ENCODE measurements around the gene RNF138. TPM values are rescaled to one million over a fixed set of nuclear protein-coding genes. Genes with fewer than 3 reads are reported as not detected.

The RNF138 gene
- total and polyA plus RNA-seq, 2 experiments from 2014 or later: 58.0 to 89.6 TPM

GRCh38 chr18:32114293-32114942, 22.7 kb downstream of the RNF138 start:
- H3K79me2 ChIP-seq (replicated peaks; ENCODE audit: insufficient read depth): peaks cover 88% of the 10 kb centered on the region
- H3K27me3 Mint-ChIP-seq (ENCODE audit: insufficient read depth, low read depth, poor library complexity): no peaks in the 10 kb centered on the region
- no peak overlapping the region for H3K4me3 Mint-ChIP-seq
- TF ChIP-seq ETS1 (IDR thresholded peaks at IDR 0.05) (no peak), NANOG (IDR thresholded peaks at IDR 0.05; ENCODE audit: borderline replicate concordance) (no peak), STAT1 (IDR thresholded peaks at IDR 0.05; ENCODE audit: unreplicated experiment) (no peak)
- peaks cover 60% of the 10 kb centered on the region for H3K36me3 Mint-ChIP-seq (ENCODE audit: low read depth)
- peaks cover 15% of the 10 kb centered on the region for H4K20me1 ChIP-seq (replicated peaks; ENCODE audit: insufficient read depth)
- H3K27ac ChIP-seq (ENCODE audit: low read depth): no peak overlapping the region
- no peak overlapping the region for H2AFZ ChIP-seq
- H3K27ac Mint-ChIP-seq: no peak overlapping the region
- H3K4me1 ChIP-seq (ENCODE audit: insufficient read depth): no peaks in the 10 kb centered on the region
- H3K4me3 ChIP-seq: no peak overlapping the region
- H3F3A ChIP-seq (replicated peaks; ENCODE audit: low read depth): no peaks in the 10 kb centered on the region; the same call in 1 of the 2 replicates
- H3K9me2 ChIP-seq (ENCODE audit: insufficient read depth): no peaks in the 10 kb centered on the region
- ATAC-seq: no peak
- H3K4me1 Mint-ChIP-seq: no peaks in the 10 kb centered on the region
- no peak overlapping the region for H3K4me2 ChIP-seq
- no peaks in the 10 kb centered on the region for H3K27me3 ChIP-seq (ENCODE audit: insufficient read depth)
- no peaks in the 10 kb centered on the region for H3K9me3 Mint-ChIP-seq
- no peak for DNase-seq (ENCODE audit: low spot score)
- H3K36me3 ChIP-seq (ENCODE audit: insufficient read depth): no peaks in the 10 kb centered on the region; the same call in 1 of the 2 replicates

- ATAC-seq (no peak), DNase-seq (ENCODE audit: low spot score) (no peak)
- Mint-ChIP-seq H3K27me3 (ENCODE audit: insufficient read depth, low read depth, poor library complexity) (peaks cover 2% of the 10 kb centered on the region), H3K9me3 (no peaks in the 10 kb centered on the region), H3K4me1 (no peaks in the 10 kb centered on the region), H3K4me3 (no peak overlapping the region), H3K36me3 (ENCODE audit: low read depth) (peaks cover 48% of the 10 kb centered on the region), H3K27ac (no peak overlapping the region)
- H4K20me1 ChIP-seq (replicated peaks; ENCODE audit: insufficient read depth): peaks cover 5% of the 10 kb centered on the region; the same call in 1 of the 2 replicates
- H3K4me3 ChIP-seq: no peak overlapping the region
- H3K4me1 ChIP-seq (ENCODE audit: insufficient read depth): no peaks in the 10 kb centered on the region
- H3K27ac ChIP-seq (ENCODE audit: low read depth): no peak overlapping the region
- no peaks in the 10 kb centered on the region for H3K9me2 ChIP-seq (ENCODE audit: insufficient read depth)
- H2AFZ ChIP-seq: no peak overlapping the region
- H3K79me2 ChIP-seq (replicated peaks; ENCODE audit: insufficient read depth): peaks cover 48% of the 10 kb centered on the region
- peaks cover 19% of the 10 kb centered on the region; the same call in 1 of the 2 replicates for H3K36me3 ChIP-seq (ENCODE audit: insufficient read depth)
- H3F3A ChIP-seq (replicated peaks; ENCODE audit: low read depth): no peaks in the 10 kb centered on the region
- H3K4me2 ChIP-seq: no peak overlapping the region
- H3K27me3 ChIP-seq (ENCODE audit: insufficient read depth): no peaks in the 10 kb centered on the region
- TF ChIP-seq ETS1 (IDR thresholded peaks at IDR 0.05): no peak
- TF ChIP-seq JUNB (IDR thresholded peaks at IDR 0.05; ENCODE audit: unreplicated experiment): no peak
- no peak for TF ChIP-seq POLR2AphosphoS5 (IDR thresholded peaks at IDR 0.05; ENCODE audit: low read depth)
- TF ChIP-seq EZH2 (IDR thresholded peaks at IDR 0.05; ENCODE audit: low read depth, unreplicated experiment): no peak
- no peak for TF ChIP-seq EZH2phosphoT487 (IDR thresholded peaks at IDR 0.05; ENCODE audit: unreplicated experiment)
- no peak for TF ChIP-seq STAT1 (IDR thresholded peaks at IDR 0.05; ENCODE audit: unreplicated experiment)
- no peak for TF ChIP-seq ZNF331 (CRISPR knock-in tag; IDR thresholded peaks at IDR 0.05; ENCODE audit: low read depth)
- no peak for TF ChIP-seq NANOG (IDR thresholded peaks at IDR 0.05; ENCODE audit: borderline replicate concordance)
- TF ChIP-seq REST (IDR thresholded peaks at IDR 0.05; ENCODE audit: unreplicated experiment): no peak
Observed at GRCh38 chr18:32122039-32122438, 30.4 kb downstream of the RNF138 start.

Measured in GM23338 (cell line).